ENCODE results near the gene ERBIN.

The ERBIN gene

DNA sequence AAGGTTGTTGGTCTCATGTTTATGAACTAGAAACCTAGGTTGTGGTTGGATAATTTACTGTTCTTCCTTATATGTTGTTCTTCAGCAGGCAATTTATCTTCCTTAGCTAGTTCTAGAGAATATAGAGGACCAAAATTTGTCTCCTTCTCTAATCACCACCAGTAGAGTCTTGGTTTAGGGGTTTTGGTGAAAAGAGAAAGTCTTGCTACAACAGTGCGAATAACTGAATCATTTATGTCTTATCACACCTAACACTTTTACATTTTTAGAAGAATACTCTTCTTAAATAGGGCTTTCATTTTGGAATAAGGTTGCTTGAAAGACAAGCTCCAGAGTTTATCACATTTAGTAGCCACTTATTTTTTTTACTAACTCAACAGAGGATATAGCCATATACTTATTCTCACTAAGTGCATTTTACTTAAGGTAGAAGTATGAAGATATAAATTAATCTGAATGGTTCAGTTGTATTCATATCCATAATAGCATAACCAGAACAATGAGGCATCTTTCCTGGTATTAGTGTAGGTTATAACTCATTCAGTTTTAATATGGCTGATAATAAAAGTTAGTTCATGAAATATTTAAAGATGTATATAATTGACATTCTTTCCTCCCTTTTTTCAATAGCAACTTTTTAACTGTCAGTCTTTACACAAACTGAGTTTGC, 67.9 kb downstream of the ERBIN start:
- DNase-seq (ENCODE audit: extremely low read depth, low read depth), result no peak
- TF ChIP-seq CTCF (IDR thresholded peaks at IDR 0.05; ENCODE audit: low read depth, low read length, missing control alignments), result no peak
- H3K4me3 ChIP-seq (replicated peaks; ENCODE audit: low read depth, low read length), result no peak overlapping the region

DNA sequence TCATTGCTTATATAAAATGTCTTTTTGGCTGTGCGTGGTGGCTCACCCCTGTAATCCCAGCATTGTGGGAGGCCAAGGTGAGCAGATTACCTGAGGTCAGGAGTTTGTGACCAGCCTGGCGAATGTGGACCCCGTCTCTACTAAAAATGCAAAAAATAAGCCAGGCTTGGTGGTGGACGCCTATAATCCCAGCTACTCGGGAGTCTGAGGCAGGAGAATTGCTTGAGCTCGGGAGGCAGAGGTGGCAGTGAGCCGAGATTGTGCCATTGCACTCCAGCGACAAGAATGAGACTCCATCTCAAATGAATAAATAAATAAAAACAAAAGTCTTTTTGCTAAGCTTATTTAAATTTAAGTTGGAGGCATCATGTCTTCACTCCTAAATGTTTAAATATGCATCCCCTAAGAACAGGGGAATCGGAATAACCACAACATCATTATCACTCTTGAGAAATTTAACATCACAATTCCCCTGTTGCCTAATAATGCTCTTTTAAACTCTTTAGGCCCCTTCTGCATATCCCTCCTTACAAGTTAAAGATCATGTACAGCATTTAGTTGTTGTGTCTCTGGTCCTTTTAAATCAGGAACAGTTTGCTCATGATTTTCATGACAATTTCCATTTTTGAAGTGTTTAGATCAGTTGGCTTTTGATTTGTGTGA, 72.8 kb downstream of the ERBIN start:
- H3K4me3 ChIP-seq (replicated peaks; ENCODE audit: low read depth, low read length), result no peak overlapping the region
- no peak for DNase-seq (ENCODE audit: extremely low read depth, low read depth)
- no peak for TF ChIP-seq CTCF (IDR thresholded peaks at IDR 0.05; ENCODE audit: low read depth, low read length, missing control alignments)

DNA sequence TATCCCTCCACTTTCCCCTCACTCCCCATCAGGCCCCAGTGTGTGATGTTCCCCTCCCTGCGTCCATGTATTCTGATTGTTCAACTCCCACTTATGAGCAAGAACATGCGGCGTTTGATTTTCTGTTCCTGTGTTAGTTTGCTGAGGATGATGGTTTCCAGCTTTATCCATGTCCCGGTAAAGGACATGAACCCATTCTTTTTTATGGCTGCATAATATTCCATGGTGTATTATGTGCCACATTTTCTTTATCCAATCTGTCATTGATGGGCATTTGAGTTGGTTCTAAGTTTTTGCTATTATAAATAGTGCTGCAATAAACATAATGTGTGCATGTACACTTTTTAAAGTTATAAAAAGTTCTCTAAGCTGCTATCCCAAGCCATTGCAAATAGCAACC, 75.6 kb downstream of the ERBIN start:
- H3K4me3 ChIP-seq (replicated peaks; ENCODE audit: low read depth, low read length), result no peak overlapping the region
- no peak for DNase-seq (ENCODE audit: extremely low read depth, low read depth)
- no peak for TF ChIP-seq CTCF (IDR thresholded peaks at IDR 0.05; ENCODE audit: low read depth, low read length, missing control alignments)

DNA sequence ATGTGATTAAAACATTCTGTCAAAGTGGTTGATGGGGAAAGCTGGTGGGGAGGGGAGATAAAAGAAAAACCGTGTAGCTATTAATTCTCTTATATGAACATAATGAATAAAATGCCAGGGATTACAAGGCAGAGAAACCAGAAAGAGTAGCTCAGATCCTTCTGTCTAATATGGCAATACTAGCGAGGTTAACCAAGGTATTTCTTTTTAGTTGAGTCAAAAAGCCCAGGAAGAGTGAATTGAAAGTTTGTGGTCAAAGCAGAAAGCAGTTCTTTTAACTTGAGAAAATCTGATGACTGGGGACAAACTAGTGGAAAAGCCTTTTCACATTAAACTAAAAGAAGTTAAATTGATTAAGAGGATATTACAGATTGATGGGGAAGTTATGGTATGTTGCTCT, 76.0 kb downstream of the ERBIN start:
- no peak for TF ChIP-seq CTCF (IDR thresholded peaks at IDR 0.05; ENCODE audit: low read depth, low read length, missing control alignments)
- DNase-seq (ENCODE audit: extremely low read depth, low read depth), result no peak
- no peak overlapping the region for H3K4me3 ChIP-seq (replicated peaks; ENCODE audit: low read depth, low read length)

GRCh38 chr5:66004216-66004615, 77.8 kb downstream of the ERBIN start:
- no peak for TF ChIP-seq CTCF (IDR thresholded peaks at IDR 0.05; ENCODE audit: low read depth, low read length, missing control alignments)
- no peak overlapping the region for H3K4me3 ChIP-seq (replicated peaks; ENCODE audit: low read depth, low read length)
- no peak for DNase-seq (ENCODE audit: extremely low read depth, low read depth)

- no peak for DNase-seq (ENCODE audit: extremely low read depth, low read depth)
- TF ChIP-seq CTCF (IDR thresholded peaks at IDR 0.05; ENCODE audit: low read depth, low read length, missing control alignments), result no peak
Observed at GRCh38 chr5:66009277-66009676, 82.9 kb downstream of the ERBIN start.

More at GRCh38 chr5:66009277-66009676, 82.9 kb downstream of the ERBIN start:
- no peak overlapping the region for H3K4me3 ChIP-seq (replicated peaks; ENCODE audit: low read depth, low read length)

All from HFF-Myc (cell line).